ENCODE results near the gene JADE3.

Gene JADE3

GRCh38 chrX:47047989-47048388 is 135.8 kb downstream of the JADE3 start:
- DNase-seq: no peak

GRCh38 chrX:47059142-47059874 is 147.1 kb downstream of the JADE3 start:
- DNase-seq: no peak

- no peak for DNase-seq
These were observed 148.5 kb downstream of the JADE3 start for GRCh38 chrX:47060708-47061107.

GRCh38 chrX:47061238-47061919 is 149.2 kb downstream of the JADE3 start:
- no peak for DNase-seq

- no peak for DNase-seq
These were observed 151.0 kb downstream of the JADE3 start for GRCh38 chrX:47063179-47063578.

- no peak for DNase-seq
These were observed 156.0 kb downstream of the JADE3 start for GRCh38 chrX:47068214-47068613.

- DNase-seq: no peak
These were observed 156.5 kb downstream of the JADE3 start for GRCh38 chrX:47068720-47069119.

GRCh38 chrX:47078129-47079043 is 166.2 kb downstream of the JADE3 start, which contains the start of gene RGN:
TSS of gene RGN (plus strand) at chrX:47078443. CDS start at chrX:47081145, 2,702 bp downstream.
- no peak for DNase-seq

GRCh38 chrX:47080215-47080914 is 168.1 kb downstream of the JADE3 start:
- no peak for DNase-seq

GRCh38 chrX:47080915-47081236 is 168.7 kb downstream of the JADE3 start:
- DNase-seq: no peak

GRCh38 chrX:47091149-47091775 is 179.0 kb downstream of the JADE3 start:
- no peak for DNase-seq

DNA sequence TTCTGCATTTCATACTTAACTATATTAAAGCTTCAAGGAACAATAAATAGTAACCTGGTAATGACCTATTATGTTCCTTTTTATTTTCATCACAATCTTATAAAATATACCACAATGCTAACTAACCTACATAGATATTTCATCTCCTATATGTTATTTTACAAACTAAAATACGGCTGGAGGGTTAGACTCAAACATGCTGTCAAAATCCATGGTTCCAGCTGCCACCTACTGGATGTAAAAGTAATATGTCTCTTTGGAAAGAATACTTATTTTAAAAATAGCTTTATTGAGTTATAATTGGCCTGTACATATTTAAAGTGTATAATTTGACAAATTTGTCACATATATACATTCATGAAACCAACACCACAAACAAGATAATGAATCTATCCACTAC is 181.0 kb downstream of the JADE3 start:
- no peak for DNase-seq

DNA sequence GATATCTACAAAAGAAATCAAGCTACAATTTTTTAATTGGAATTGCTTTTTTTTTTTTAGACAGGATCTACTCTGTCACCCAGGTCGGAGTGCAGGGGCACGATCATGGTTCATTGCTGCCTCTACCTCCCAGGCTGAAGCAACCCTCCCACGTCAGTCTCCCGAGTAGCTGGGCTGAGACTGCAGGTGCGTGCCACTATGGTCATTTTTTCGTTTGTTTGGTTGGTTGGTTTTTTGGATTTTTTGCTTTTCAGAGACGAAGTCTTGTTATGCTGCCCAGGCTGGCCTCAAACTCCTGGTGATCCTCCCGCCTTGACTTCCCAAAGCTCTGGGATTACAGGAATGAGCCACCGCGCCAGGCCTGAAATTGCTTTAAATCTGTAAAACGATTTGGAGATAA is 181.6 kb downstream of the JADE3 start:
- no peak for DNase-seq

DNA sequence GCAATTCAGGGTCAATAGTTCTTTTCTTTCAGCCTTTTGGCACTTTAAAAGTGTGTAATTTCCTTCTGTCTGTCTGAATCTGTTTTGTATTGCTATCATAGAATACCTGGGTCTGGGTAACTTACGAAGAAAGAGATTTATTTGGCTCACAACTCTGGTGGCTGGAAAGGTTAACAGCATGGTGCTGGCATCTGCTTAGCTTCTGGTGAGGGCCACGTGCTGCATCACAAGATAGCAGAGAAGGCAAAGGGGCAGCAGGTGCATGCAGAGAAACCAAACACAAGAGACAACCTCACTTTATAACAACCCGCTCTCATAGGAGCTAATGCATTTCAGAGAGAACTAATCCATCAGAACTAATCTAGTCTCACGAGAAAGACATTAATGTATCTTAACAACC is 184.8 kb downstream of the JADE3 start:
- no peak for DNase-seq

DNA sequence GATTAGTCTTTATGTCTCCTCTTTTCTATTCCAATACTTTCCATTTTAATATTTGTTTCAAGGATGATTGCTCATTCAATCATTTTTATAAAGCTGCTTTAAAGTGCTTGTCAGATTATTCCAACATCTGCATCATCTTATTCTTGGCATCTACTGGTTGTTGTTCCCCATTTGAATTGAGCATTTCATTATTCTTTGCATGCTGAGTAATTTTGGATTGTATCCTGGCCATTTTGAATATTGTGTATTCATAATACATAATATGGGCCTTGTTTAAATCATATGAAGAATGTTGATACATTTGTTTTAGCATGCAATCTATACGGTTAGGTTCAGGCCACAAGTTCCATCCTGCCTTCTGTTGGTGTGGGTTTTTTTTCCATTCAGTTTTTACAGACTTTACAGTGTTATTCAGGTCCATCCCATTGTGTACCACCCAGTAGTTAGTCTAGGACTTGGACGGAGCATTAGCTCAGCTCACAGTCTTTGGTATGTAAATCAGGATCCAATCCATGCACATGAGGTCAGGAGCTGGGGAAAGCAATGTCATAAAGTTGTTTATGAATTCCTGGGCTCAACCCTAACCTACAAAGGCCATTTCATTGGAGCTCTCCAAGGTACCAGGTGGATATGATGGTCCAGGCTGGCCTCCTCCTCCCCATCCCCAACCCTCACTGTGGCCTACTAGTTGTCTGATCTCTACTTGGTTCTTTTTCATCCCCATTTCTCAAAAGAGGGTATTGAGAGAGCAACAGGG is 186.3 kb downstream of the JADE3 start:
- no peak for DNase-seq

- DNase-seq: no peak
These were observed 189.0 kb downstream of the JADE3 start for GRCh38 chrX:47101206-47101605.

Measured in femur (tissue), 1 donor.